Osteocyte (in vitro differentiated cells): ENCODE measurements around the gene PLCD1. TPM values are rescaled to one million over a fixed set of nuclear protein-coding genes. Genes with fewer than 3 reads are reported as not detected.

Source experiments
- DNase-seq: peaks from one replicate; pipeline ENCODE4 v3.0.0; 2021; ENCODE audit warnings: mixed read lengths; ENCODE audit not compliant: unreplicated experiment; ENCODE audit errors: extremely low spot score
- H3K27ac Mint-ChIP-seq: one replicate; pipeline ENCODE4 v1.8.0; 2021; ENCODE audit warnings: mild to moderate bottlenecking, mixed read lengths; ENCODE audit not compliant: unreplicated experiment
- H3K27me3 Mint-ChIP-seq: one replicate; pipeline ENCODE4 v1.8.0; 2021; ENCODE audit warnings: mixed read lengths; ENCODE audit not compliant: unreplicated experiment
- H3K36me3 Mint-ChIP-seq: one replicate; pipeline ENCODE4 v1.8.0; 2021; ENCODE audit warnings: mixed read lengths; ENCODE audit not compliant: unreplicated experiment
- H3K4me1 Mint-ChIP-seq: one replicate; pipeline ENCODE4 v1.8.0; 2021; ENCODE audit warnings: mixed read lengths; ENCODE audit not compliant: unreplicated experiment
- H3K4me3 Mint-ChIP-seq: one replicate; pipeline ENCODE4 v1.8.0; 2021; ENCODE audit warnings: mild to moderate bottlenecking, moderate library complexity, mixed read lengths; ENCODE audit not compliant: unreplicated experiment
- H3K9me3 Mint-ChIP-seq: one replicate; pipeline ENCODE4 v1.8.0; 2021; ENCODE audit warnings: mixed read lengths; ENCODE audit not compliant: unreplicated experiment
- CTCF ChIP-seq: fragments of 200-600 bp; sonication (generic); IDR thresholded peaks from 2 replicates; pipeline ENCODE4 v1.5.0; 2021; ENCODE audit warnings: antibody characterized with exemption, mild to moderate bottlenecking, moderate library complexity
- total RNA-seq: library from RNA; stranded (reverse); gene quantifications from 2 replicates; pipeline ENCODE4 v1.2.1, GENCODE V29; 2021

The PLCD1 gene
- total RNA-seq, 1 donor from 2014 or later = 21.8 TPM

- H3K27me3 Mint-ChIP-seq = no peaks in the 10 kb centered on the region
- H3K4me3 Mint-ChIP-seq = no peak overlapping the region
- peaks cover 5% of the 10 kb centered on the region for H3K9me3 Mint-ChIP-seq
- no peak for DNase-seq
- peaks cover 13% of the 10 kb centered on the region for H3K4me1 Mint-ChIP-seq
- no peak overlapping the region for H3K27ac Mint-ChIP-seq
- peaks cover 32% of the 10 kb centered on the region for H3K36me3 Mint-ChIP-seq
- TF ChIP-seq CTCF = no peak
Measured at GRCh38 chr3:38016410-38016809, 13.0 kb downstream of the PLCD1 start.

- no peak for DNase-seq
- no peak overlapping the region for H3K27ac Mint-ChIP-seq
- H3K27me3 Mint-ChIP-seq = no peaks in the 10 kb centered on the region
- TF ChIP-seq CTCF = no peak
- peaks cover 35% of the 10 kb centered on the region for H3K36me3 Mint-ChIP-seq
- no peak overlapping the region for H3K4me3 Mint-ChIP-seq
- peaks cover 13% of the 10 kb centered on the region for H3K4me1 Mint-ChIP-seq
- H3K9me3 Mint-ChIP-seq = peaks cover 5% of the 10 kb centered on the region
Measured at GRCh38 chr3:38015984-38016383, 13.5 kb downstream of the PLCD1 start.

GRCh38 chr3:38015485-38015884, 14.0 kb downstream of the PLCD1 start:
- peaks cover 13% of the 10 kb centered on the region for H3K4me1 Mint-ChIP-seq
- no peak overlapping the region for H3K4me3 Mint-ChIP-seq
- no peaks in the 10 kb centered on the region for H3K27me3 Mint-ChIP-seq
- no peak for TF ChIP-seq CTCF
- no peak for DNase-seq
- peaks cover 5% of the 10 kb centered on the region for H3K9me3 Mint-ChIP-seq
- peaks cover 34% of the 10 kb centered on the region for H3K36me3 Mint-ChIP-seq
- H3K27ac Mint-ChIP-seq = no peak overlapping the region

- no peak for TF ChIP-seq CTCF
- no peak for DNase-seq
- Mint-ChIP-seq H3K9me3 (no peaks in the 10 kb centered on the region), H3K4me1 (no peaks in the 10 kb centered on the region), H3K4me3 (no peak overlapping the region), H3K36me3 (peaks cover 19% of the 10 kb centered on the region), H3K27ac (no peak overlapping the region), H3K27me3 (no peaks in the 10 kb centered on the region)
Measured at GRCh38 chr3:38011111-38011510, 18.3 kb downstream of the PLCD1 start.

- H3K27me3 Mint-ChIP-seq = no peaks in the 10 kb centered on the region
- TF ChIP-seq CTCF = no peak
- DNase-seq = no peak
- H3K36me3 Mint-ChIP-seq = peaks cover 8% of the 10 kb centered on the region
- no peak overlapping the region for H3K27ac Mint-ChIP-seq
- H3K4me1 Mint-ChIP-seq = no peaks in the 10 kb centered on the region
- no peak overlapping the region for H3K4me3 Mint-ChIP-seq
- H3K9me3 Mint-ChIP-seq = no peaks in the 10 kb centered on the region
Measured at GRCh38 chr3:38009807-38010591, 19.4 kb downstream of the PLCD1 start.
